ENCODE results near the gene COA5.
"Not testable (repeated sequence)": the region's sequence is repeated elsewhere in the genome, so short reads cannot be mapped to it uniquely, and the experiment has no call there.

DNA sequence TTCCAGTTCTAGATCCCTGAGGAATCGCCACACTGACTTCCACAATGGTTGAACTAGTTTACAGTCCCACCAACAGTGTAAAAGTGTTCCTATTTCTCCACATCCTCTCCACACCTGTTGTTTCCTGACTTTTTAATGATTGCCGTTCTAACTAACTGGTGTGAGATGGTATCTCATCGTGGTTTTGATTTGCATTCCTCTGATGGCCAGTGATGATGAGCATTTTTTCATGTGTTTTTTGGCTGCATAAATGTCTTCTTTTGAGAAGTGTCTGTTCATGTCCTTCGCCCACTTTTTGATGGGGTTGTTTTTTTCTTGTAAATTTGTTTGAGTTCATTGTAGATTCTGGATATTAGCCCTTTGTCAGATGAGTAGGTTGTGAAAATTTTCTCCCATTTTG is 13.6 kb downstream of the COA5 start:
- not testable (repeated sequence) for TF ChIP-seq EZH2phosphoT487 (conservative IDR thresholded peaks at IDR 0.05; ENCODE audit: low read length); CTCF (IDR thresholded peaks at IDR 0.05; ENCODE audit: insufficient read depth, low read length, poor library complexity, severe bottlenecking)

All from SU-DHL-6 (cell line).